Measurements from ENCODE around the gene SPAG5.
A peak's percentile ranks its signal among the peaks of the same experiment; 100 is the strongest.

Gene SPAG5

DNA sequence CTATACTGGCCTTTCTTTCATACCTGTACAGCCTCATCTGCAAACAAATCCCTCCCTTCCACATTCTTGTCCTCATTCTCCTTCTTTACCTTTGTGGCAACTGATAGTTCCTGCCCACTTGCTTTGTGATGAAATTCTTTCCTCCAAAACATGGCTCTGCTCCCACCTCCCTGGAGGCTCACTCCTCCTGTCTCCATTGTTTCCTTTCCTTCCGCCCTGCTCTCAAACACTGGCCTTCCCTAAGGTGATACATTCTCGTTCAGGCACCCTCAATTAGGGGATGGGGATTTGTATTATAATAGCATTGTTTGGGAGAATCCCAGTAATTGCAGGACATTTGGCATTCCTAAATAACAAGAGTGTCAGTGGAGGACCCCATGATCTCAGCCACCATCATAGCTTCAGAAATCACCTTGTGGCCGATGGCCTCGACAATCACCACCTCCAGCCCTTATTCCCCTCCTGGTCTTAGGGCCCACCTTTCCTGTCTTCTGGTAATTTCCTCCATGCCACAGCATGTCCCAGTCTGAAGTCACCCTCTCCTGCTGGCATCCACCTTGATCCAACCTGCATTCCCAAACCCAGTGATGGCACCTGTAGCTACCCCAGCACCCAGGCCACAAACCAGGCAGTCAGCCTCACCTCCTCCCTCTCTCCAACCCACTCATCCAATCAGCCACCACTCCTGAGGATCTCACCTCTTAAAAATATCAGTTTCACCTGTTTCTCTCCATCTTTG, 54.3 kb downstream of the SPAG5 start:
- DNase-seq = no peak

DNA sequence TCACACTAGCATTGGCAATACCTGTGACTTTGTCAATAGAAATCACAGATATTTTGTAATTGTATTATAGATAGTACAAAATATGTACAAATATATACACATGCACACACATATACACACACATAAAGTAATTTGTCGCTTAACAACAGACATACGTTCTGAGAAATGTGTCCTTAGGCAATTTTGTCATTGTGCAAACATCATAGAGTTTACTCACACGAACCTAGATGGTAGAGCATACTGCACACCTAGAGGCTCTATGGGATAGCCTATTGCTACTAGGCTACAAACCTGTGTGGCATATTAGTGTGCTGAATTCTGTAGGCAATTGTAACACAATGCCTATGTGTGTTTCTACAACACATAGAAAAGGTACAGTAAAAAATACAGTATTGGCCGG, 57.4 kb downstream of the SPAG5 start:
- DNase-seq = no peak

- DNase-seq = no peak
These were observed 58.6 kb downstream of the SPAG5 start for GRCh38 chr17:28540231-28540630.

DNA sequence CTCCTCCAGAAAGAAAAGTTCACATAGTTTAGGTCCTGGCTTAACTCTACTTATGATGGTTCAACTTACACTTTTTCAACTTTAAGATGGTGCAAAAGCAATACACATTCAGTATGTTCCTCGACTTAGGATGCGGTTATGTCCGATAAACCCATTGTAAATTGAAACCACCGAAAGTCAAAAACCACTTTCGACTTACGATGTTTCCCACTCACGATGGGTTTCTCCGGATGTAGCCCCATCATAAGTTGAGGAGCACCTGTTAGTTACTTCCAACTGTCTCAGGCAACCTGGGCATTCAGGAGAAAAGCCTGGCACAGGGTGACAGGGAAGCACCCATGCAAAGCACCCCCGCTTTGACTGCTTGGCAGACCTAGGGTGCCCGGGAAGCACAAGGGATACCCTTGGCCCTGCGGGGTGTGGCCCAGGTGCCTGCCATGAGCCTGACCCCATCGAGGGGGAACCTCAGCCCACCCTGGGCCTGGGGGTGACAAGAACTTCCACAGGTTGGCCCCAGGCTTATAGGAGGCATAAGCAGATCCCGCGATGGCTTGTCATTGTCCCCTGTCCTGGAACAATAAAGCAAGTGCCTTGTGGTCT, 60.4 kb downstream of the SPAG5 start:
- no peak for DNase-seq

- DNase-seq = no peak
These were observed 61.6 kb downstream of the SPAG5 start for GRCh38 chr17:28537219-28537610.

DNA sequence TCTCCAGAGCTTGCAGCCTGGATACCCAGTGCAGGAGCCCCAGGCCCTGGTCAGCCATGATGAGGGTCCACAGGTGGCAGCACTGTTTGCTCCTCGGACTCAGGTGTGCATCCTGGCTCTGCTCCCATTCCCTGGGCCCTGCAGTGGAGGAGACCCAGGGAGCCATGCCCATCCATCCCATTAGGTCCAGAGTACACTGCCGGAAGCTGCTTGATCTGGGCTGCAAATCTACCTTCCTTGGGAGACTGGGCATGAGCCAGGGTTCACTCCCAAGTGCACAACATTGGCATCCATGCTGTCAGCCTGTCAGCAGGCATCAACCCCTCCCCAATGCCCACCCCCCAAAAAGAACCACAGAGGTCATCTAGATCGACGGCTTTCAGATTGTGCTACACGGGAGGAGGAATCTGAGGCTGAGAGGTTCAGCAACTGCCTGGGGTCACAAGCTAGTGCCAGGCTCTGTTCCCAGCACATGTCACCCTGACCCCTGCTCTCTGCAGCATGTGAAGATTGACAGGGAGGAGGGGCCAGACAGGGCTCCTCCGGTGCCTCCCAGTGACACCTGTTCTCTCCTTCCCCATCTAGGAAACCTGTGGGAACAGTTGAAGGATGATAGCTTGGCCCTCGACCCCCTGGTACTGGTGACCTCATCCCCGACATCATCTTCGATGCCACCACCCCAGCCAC, 62.1 kb downstream of the SPAG5 start:
- no peak for DNase-seq

DNA sequence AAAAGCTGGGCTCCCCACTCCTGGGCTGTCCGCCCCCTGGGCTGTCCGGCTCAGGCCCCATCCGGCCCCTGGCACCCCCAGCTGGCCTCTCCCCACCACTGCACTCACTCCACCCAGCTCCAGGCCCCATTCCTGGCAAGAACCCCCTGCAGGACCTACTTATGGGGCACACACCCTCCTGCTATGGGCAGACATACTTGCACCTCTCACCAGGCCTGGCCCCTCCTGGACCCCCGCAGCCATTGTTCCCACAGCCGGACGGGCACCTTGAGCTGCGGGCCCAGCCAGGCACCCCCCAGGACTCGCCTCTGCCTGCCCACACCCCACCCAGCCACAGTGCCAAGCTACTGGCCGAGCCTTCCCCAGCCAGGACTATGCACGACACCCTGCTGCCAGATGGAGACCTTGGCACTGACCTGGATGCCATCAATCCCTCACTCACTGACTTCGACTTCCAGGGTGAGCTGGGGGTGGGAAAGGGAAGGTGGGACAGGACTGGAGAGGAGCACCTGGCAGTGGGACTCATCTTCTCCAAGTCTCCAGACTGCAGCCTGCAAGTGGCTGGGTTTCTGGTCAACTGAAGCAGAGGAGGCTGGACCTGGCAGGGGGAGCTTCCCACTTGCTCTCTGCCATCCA, 64.0 kb downstream of the SPAG5 start:
- DNase-seq = no peak

DNA sequence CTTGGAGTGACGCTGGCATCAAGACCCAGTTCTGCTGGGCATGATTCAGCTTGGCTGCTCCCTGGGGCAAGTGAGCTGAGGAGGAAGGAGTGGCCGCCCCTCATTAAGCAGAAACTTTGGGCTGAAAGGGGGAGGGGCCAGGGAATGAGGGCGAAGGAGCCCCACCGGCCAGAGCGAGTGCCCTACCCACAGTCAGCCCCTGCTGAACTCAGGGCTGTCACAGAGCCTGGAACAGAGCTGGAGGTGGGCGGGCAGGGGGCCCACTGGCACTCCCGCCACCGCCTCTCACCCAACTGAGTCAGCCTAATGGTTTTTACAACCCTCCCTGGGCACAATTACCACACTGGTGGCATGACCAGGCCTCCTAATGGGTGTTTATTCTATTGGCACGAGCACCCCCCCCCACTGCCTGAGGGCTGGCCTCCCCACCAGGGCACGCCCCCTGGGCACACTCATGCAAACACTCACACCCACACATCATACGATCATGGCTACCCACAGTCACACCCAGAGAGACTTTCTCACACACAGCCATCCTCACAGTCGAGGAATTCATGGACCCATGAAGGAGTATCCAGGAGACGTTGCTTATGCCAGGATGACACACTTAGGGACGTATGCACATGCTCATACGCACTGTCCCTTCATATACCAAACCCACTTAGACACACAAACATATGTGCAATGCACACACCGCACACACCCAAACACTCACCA, 65.6 kb downstream of the SPAG5 start:
- no peak for DNase-seq

DNA sequence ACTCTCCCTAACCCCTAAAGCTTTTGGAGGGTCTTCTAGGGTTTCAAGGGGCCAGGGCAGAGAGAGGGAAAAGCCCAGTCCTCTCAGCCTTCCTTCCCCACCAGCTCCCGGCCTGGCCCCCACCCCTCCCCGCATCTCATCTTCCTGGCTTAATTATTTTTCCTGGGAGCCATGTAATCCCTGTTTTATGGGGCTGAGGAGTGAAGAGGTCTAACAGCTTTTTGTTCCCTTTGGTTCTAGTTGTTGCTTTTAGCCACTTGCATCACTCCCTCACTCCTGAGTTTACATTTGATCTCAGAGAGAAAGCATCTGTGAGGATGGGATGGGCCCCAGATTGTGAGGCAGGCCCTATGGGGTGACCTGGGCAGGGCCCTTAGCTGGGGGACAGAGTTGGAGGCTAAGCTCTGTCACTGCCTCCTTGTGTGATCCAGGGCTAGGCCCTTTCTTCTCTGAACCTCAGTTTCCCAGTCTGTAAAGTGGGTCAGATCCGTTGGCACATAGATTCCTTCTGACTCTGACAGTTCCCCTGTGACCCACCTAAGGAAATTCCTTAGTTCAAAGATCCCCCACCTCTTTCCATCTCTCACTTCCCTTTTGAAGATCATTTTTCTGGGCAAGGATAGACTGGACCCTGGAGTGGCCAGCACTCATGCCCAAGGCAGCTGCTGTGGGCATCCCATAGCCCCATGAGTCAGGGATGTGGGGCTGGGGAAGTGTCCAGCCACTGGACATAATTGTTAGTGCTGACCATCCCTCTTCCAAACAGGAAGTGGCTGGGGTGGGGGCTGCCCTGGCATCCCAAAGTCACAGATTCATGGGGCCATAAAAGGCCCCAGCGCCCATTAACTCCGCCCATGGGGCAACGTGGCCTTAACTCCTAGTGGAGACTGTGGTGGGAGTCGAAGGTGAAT, 66.5 kb downstream of the SPAG5 start:
- DNase-seq = peak; percentile 22

GRCh38 chr17:28530926-28531325, 67.9 kb downstream of the SPAG5 start:
- no peak for DNase-seq

DNA sequence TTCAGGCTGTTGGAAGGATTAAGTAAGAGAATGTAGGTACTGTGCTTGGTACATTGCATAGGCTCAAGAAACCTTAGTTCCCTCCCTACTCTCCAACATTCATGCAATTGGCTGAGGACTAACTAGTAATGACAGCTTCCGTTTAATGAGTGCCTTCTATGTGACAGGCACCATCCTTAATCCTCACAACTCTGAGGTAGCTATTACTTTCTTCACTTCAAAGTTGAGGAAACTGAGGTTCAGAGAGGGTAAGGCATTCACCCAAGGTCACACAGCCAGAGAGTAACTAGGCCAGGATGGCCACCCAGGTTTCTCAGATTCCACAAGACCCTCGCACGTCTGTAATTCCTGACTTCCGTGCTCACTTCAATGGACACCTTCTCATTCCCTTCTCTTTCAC, 68.6 kb downstream of the SPAG5 start:
- no peak for DNase-seq

- no peak for DNase-seq
These were observed 69.8 kb downstream of the SPAG5 start for GRCh38 chr17:28529013-28529400.

- DNase-seq = peak; percentile 39
These were observed 70.4 kb downstream of the SPAG5 start for GRCh38 chr17:28528327-28529012.

DNA sequence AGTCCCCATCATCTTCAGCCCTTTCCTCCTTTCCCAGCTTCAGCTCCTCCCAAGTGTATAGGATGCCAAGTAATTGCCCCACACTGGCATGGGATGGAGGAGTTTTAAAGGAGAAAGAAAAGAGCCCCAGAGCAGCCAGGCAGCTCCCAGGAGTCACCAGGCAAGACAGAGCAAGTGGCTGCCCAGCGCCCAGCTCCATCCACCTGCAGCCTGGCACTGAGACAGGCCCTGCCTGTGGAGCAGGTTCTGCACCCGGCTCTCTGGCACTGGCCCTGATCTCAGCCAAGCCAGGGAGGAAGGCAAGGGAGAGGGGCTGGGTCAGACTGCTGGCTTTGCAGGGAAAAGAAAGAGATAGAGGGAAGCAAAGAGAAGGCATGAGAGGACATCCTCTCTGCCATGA, 71.0 kb downstream of the SPAG5 start:
- DNase-seq = no peak
